ENCODE measurements around the gene WDR45. TPM values are rescaled to one million over a fixed set of nuclear protein-coding genes. Genes with fewer than 3 reads are reported as not detected.
A peak's percentile ranks its signal among the peaks of the same experiment; 100 is the strongest.

The WDR45 gene
- total and polyA plus RNA-seq, 9 donors = 55.3 to 89.7 (median 76.5) TPM

DNA sequence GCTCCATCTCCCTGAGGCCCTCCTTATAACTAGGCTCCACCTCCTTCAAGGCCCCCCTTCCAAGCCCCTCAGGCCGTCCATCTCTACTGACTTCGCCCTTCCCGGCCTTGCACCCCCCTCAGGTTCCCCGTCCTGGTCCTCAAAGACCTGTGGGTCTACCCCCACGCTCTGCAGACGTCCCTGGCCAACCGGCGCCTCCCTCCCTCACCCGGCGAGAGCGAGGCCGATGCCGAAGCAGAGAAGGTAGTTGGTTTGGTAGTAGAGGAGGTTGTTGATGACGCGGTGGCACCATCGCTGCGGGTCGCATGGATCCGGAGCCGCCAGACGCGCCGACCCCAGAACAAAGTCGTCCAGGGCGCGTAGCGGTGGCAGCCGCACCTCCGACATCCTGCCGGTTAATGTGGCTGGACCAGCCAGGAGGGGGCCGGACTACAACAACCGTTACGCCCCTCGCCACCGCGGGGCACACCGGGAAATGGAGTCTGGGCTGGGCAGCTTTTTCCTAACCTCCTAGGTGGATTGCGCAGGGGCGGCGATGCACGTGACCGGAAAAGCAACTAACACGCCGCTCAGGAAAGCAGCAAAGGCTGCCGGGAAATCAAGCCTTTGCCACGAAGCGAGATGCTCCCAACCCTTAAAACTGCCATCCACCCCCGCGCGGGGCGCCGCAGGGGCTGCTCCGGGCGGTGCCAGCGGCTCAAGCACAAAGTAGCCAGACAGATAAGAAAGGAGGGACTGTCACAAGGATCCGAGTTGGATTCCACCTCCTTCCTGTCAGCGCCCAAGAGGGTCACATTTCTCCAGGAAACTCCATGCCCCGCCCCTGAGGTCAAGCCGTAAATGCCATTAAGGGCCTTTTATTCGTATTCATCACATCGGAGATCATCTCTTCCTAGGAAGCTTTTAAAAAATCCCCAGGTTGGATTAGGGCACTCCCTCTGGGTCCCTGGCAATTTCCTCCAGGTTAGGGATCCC lies 5.8 kb downstream of the WDR45 start, which contains the start of gene PRAF2:
PRAF2 (minus strand) TSS at position 402 of the 975 bp plus-strand sequence; CDS start at position 387, 15 bp downstream.
- intact Hi-C loops (cut with DNase I) = no loop called here
- DNase-seq = peak; percentile 89 to 94 (median 91)
- H3K36me3 ChIP-seq = no peaks in the 10 kb centered on the region
- no peaks in the 10 kb centered on the region for H3K4me1 ChIP-seq (ENCODE audit: insufficient read depth)
- H3K27me3 ChIP-seq = no peaks in the 10 kb centered on the region
- WGBS, 3 donors = 31 to 49% (median 36%) methylated on average over 61 of the region's 61 CpGs
- H3K4me3 ChIP-seq = peak within 1 kb of the TSS; percentile 49
- TF ChIP-seq POLR2A (IDR thresholded peaks at IDR 0.05) (no peak), CTCF (IDR thresholded peaks at IDR 0.05) (peak in 2 of 3 donors; percentile 9 to 15)
- peak within 1 kb of the TSS in 1 of 2 donors; percentile 60 for H3K27ac ChIP-seq
- no peaks in the 10 kb centered on the region for H3K9me3 ChIP-seq

DNA sequence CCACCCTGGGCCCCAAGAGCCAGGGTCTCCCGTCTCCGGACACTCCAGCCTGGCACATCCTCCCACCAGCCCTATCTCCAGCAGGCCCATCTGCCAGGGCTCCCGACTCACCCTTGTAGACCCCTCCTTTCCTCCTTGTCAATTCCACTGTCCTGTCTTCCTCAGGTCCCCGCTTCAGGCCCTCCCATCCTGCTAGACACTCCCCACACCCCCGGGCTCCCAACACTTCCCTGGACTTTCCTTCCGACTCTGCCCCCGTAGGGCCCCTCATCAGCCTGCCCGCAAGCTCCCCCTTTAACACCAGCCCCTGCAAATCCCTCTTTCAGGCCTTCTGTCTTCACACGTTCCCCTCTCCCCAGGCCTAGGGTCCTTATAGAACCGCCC lies 7.0 kb downstream of the WDR45 start:
- peak overlapping the region; percentile 49 for H3K4me3 ChIP-seq
- H3K9me3 ChIP-seq = no peaks in the 10 kb centered on the region
- DNase-seq = no peak
- intact Hi-C loops (cut with DNase I) = no loop called here
- TF ChIP-seq CTCF (IDR thresholded peaks at IDR 0.05) = no peak
- no peak for TF ChIP-seq EP300 (IDR thresholded peaks at IDR 0.05)
- no peak for TF ChIP-seq POLR2A (IDR thresholded peaks at IDR 0.05)
- no peak overlapping the region for H3K27ac ChIP-seq
- H3K27me3 ChIP-seq = no peaks in the 10 kb centered on the region
- no peaks in the 10 kb centered on the region for H3K4me1 ChIP-seq (ENCODE audit: insufficient read depth)
- H3K36me3 ChIP-seq = no peaks in the 10 kb centered on the region
- WGBS, 3 donors = 41 to 52% (median 42%) methylated on average over 10 of the region's 10 CpGs

DNA sequence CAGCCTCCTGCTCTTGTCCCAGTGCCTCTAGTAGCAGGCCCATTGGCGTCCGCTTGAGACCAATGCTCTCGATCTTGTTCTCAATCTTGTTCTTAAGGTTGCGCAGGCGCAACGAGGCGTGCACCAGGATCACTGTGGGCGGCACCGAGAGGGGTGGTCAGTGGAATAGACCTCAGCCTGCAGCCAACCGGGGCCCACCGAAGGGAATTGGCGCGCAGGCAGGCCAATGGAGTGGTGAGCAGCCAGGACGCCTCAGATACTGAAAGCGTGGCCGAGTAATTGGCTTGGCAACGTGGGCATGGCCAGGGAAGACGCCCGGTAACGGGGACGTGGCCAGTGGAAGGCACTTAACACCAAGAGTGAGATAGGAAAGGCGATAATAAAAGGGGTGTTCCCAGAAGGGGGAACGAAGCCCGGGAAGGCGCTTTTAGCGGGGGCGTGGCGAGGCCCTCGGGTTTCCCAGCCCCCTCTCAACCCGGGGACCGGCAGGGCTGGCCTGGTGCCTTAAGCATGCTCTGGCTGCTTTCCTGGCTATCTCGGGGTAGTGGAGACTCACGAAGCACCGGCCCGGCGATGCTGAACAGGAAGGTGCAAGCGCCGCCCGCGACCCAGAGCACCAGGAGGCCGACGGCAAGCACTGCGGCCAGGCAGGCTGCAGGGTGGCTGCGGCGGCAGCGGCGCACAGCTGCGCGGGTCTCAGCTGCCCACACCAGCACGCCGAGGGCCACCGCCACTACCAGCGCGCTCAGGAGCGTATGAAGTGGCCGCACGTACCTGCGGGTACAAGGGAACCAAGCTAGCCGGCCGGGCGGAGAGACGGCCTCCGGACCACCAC lies 7.6 kb downstream of the WDR45 start:
- H3K36me3 ChIP-seq = no peaks in the 10 kb centered on the region
- DNase-seq = peak; percentile 76 to 87 (median 79)
- 41 to 49% (median 45%) methylated on average over 60 to 63 of the region's 63 CpGs for WGBS, 3 donors
- no peaks in the 10 kb centered on the region for H3K9me3 ChIP-seq
- H3K4me1 ChIP-seq (ENCODE audit: insufficient read depth) = no peaks in the 10 kb centered on the region
- intact Hi-C loops (cut with DNase I) = no loop called here
- H3K27ac ChIP-seq = peak overlapping the region; percentile 30 to 40
- peak overlapping the region; percentile 49 for H3K4me3 ChIP-seq
- no peaks in the 10 kb centered on the region for H3K27me3 ChIP-seq
- TF ChIP-seq POLR2A (IDR thresholded peaks at IDR 0.05) = no peak
- TF ChIP-seq EP300 (IDR thresholded peaks at IDR 0.05) = no peak
- no peak for TF ChIP-seq CTCF (IDR thresholded peaks at IDR 0.05)

DNA sequence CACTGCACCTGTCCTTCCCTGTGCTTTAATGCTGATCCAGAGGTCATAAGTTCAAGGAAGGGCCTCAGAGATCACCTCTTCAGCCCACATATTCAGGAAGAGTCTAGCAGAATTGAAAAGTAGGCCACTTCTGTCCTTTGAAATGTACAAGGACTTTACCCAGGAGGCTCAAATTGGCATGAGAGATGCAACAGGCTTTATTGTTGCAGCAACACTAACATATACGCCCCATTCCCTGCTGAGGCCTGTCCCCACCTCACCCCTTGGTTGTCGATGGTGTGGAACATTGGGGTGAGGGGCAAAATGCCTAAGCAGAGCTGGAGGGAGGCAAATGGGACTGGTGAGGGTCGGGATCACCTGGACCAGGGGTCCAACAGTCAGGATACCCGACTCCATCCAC lies 8.7 kb downstream of the WDR45 start:
- Histone ChIP-seq H3K4me3 (no peak overlapping the region), H3K9me3 (no peaks in the 10 kb centered on the region), H3K4me1 (ENCODE audit: insufficient read depth) (no peaks in the 10 kb centered on the region), H3K36me3 (no peaks in the 10 kb centered on the region), H3K27me3 (no peaks in the 10 kb centered on the region), H3K27ac (no peak overlapping the region)
- no peak for DNase-seq
- intact Hi-C loops (cut with DNase I) = no loop called here
- WGBS, 3 donors = 69 to 81% (median 74%) methylated on average over 4 of the region's 4 CpGs
- TF ChIP-seq EP300 (IDR thresholded peaks at IDR 0.05) = no peak
- no peak for TF ChIP-seq POLR2A (IDR thresholded peaks at IDR 0.05)
- no peak for TF ChIP-seq CTCF (IDR thresholded peaks at IDR 0.05)
